ENCODE results near the gene WNT1. TPM values are rescaled to one million over a fixed set of nuclear protein-coding genes. Genes with fewer than 3 reads are reported as not detected.

The WNT1 gene
- total and polyA plus RNA-seq, 9 of the 15 experiments (the other 6 are each of a cell fraction or from before 2014, with no cell fraction given) = not detected

- Histone ChIP-seq H3K9ac (ENCODE audit: insufficient read depth in 1 of 2, low read depth in 2 of 2, low read length in 2 of 2) (peak overlapping the region in 1 of 2 experiments; percentile 60; a peak in 1 of 4 replicates), H3K9me1 (ENCODE audit: control insufficient read depth, insufficient read depth, low read length) (no peaks in the 10 kb centered on the region), H4K20me1 (replicated peaks; ENCODE audit: control insufficient read depth, insufficient read depth, low read length) (no peaks in the 10 kb centered on the region; the same call in 1 of the 2 replicates), H3K9me3 (replicated peaks; ENCODE audit: control insufficient read depth, insufficient read depth, low read depth, low read length) (no peaks in the 10 kb centered on the region), H3K36me3 (ENCODE audit: control insufficient read depth, insufficient read depth, low read length) (no peaks in the 10 kb centered on the region), H3K4me2 (ENCODE audit: insufficient read depth, low read length) (no peak overlapping the region), H3K27me3 (ENCODE audit: control insufficient read depth in 2 of 2, insufficient read depth in 2 of 2, low read length in 2 of 2) (no peaks in the 10 kb centered on the region), H2AFZ (ENCODE audit: low read depth, low read length) (no peak overlapping the region; the same call in 1 of the 2 replicates), H3K4me3 (no peak overlapping the region), H3K27ac (ENCODE audit: extremely low read depth, low read depth, low read length) (no peak overlapping the region), H3K4me1 (replicated peaks in 1 of 2; ENCODE audit: control insufficient read depth in 2 of 2, insufficient read depth in 2 of 2, low read length in 2 of 2) (peaks cover 4 to 27% of the 10 kb centered on the region in 2 experiments; a peak in 3 of 5 replicates), H3K79me2 (ENCODE audit: control insufficient read depth, insufficient read depth, low read length) (no peaks in the 10 kb centered on the region)
- BruUV-seq (replicated peaks) = no TSS peak
- TF ChIP-seq BCOR (IDR thresholded peaks at IDR 0.05) (0 out of 2 replicates have a peak, but pooled peaks have one; percentile 16), SPI1 (IDR thresholded peaks at IDR 0.05; ENCODE audit: borderline replicate concordance, low read depth, low read length) (peak; percentile 67), ZNF407 (IDR thresholded peaks at IDR 0.05; ENCODE audit: low read depth) (no peak)
- FAIRE-seq (peak; percentile 44), ATAC-seq (no peak), DNase-seq (ENCODE audit: extremely low read depth in 1 of 4, low spot score in 3 of 4) (no peak)
- POLR2A ChIA-PET = interaction anchor here (1.0 to 1.2 kb wide), 2 partner anchors 9 to 15 kb away, joined by 3 to 7 read pairs; partner anchors contain the start of gene ARF3
- intact Hi-C loops (cut with micrococcal nuclease) (no loop called here), in situ Hi-C loops (cut with MboI) (no loop called here)
- CTCF ChIA-PET (ENCODE audit: low intra/inter-chr PET ratio) = no interaction called here
- WGBS (ENCODE audit: insufficient coverage, low coverage, missing lambda C conversion rate) = 47% methylated on average over 14 of the region's 20 CpGs
Measured at GRCh38 chr12:48966177-48966895, 11.8 kb upstream of the WNT1 start.

Measured in K562 (cell line).